ENCODE measurements around the gene KLRB1.
"Not testable (repeated sequence)": the region's sequence is repeated elsewhere in the genome, so short reads cannot be mapped to it uniquely, and the experiment has no call there.

KLRB1 gene

DNA sequence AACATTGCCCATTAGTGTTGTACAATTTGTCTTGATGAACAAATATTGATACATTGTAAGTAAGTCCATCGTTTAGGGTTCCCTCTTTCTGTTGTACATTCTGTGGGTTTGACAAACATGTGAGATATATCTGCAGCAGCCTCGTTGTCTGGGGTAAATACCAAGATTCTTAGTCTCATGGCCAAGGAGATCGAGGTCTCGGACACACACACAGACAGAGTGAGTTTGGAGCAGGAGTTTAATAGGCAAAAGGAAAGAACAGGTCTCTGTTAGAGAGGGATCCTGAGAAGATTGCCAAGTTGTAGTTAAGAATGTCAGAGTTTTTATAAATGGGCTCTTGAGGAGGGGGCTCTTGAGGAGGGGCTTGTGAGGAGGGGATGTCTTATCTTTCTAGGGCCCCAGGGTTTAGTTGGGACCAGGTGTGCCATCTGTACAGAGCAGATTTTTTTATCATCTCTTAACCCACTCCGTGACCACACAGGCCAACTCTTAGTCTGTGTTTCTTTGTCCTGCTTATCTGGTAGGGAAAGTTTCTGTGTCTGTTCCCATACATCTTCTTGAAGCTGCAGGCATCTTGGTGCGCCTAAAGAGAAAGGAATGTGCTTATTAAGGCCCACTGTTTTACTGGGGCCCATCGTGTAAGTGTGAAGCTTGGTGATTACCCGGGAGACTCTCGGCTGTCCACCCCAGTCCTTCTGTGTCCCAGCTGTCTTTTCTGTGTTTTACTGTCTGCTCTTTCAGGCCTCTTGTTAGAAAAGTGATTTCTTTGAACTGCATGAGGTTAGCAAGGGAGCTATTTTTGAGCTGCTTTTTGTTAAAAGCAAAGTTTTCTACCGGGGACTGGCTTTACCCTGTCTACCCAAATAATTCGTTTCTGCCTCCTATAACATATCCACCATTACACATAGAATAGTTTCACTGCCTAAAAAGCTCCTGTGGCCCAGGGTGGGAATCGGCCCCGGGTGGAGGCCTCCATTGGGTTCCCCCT lies 39.4 kb upstream of the KLRB1 start:
- TF ChIP-seq ZFP3 (CRISPR knock-in tag; IDR thresholded peaks at IDR 0.05) (no peak), ZFP30 (CRISPR knock-in tag; IDR thresholded peaks at IDR 0.05) (no peak), SNAI2 (CRISPR knock-in tag; IDR thresholded peaks at IDR 0.05) (no peak), ZC3H10 (CRISPR knock-in tag; IDR thresholded peaks at IDR 0.05) (no peak), ARNTL (CRISPR knock-in tag; IDR thresholded peaks at IDR 0.05; ENCODE audit: borderline replicate concordance, low read depth) (no peak), TOX (CRISPR knock-in tag; IDR thresholded peaks at IDR 0.05; ENCODE audit: borderline replicate concordance) (no peak), ISL1 (CRISPR knock-in tag; IDR thresholded peaks at IDR 0.05) (no peak), ZNF70 (CRISPR knock-in tag; IDR thresholded peaks at IDR 0.05) (no peak), RARB (CRISPR knock-in tag; IDR thresholded peaks at IDR 0.05) (no peak), ESRRG (CRISPR knock-in tag; IDR thresholded peaks at IDR 0.05) (no peak), TCF4 (CRISPR knock-in tag; IDR thresholded peaks at IDR 0.05; ENCODE audit: borderline replicate concordance) (no peak), PPARA (CRISPR knock-in tag; IDR thresholded peaks at IDR 0.05; ENCODE audit: borderline replicate concordance) (no peak), OSR1 (CRISPR knock-in tag; IDR thresholded peaks at IDR 0.05) (no peak), ZNF565 (CRISPR knock-in tag; conservative IDR thresholded peaks at IDR 0.05; ENCODE audit: low read depth) (no peak)
- TF ChIP-seq, protein P1, sequence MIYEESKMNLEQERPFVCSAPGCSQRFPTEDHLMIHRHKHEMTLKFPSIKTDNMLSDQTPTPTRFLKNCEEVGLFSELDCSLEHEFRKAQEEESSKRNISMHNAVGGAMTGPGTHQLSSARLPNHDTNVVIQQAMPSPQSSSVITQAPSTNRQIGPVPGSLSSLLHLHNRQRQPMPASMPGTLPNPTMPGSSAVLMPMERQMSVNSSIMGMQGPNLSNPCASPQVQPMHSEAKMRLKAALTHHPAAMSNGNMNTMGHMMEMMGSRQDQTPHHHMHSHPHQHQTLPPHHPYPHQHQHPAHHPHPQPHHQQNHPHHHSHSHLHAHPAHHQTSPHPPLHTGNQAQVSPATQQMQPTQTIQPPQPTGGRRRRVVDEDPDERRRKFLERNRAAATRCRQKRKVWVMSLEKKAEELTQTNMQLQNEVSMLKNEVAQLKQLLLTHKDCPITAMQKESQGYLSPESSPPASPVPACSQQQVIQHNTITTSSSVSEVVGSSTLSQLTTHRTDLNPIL (CRISPR knock-in tag; IDR thresholded peaks at IDR 0.05; ENCODE audit: low read depth): no peak
- TF ChIP-seq, protein P2, sequence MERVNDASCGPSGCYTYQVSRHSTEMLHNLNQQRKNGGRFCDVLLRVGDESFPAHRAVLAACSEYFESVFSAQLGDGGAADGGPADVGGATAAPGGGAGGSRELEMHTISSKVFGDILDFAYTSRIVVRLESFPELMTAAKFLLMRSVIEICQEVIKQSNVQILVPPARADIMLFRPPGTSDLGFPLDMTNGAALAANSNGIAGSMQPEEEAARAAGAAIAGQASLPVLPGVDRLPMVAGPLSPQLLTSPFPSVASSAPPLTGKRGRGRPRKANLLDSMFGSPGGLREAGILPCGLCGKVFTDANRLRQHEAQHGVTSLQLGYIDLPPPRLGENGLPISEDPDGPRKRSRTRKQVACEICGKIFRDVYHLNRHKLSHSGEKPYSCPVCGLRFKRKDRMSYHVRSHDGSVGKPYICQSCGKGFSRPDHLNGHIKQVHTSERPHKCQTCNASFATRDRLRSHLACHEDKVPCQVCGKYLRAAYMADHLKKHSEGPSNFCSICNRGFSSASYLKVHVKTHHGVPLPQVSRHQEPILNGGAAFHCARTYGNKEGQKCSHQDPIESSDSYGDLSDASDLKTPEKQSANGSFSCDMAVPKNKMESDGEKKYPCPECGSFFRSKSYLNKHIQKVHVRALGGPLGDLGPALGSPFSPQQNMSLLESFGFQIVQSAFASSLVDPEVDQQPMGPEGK (CRISPR knock-in tag; IDR thresholded peaks at IDR 0.05; ENCODE audit: borderline replicate concordance): no peak
- peak; percentile 31 for ATAC-seq

DNA sequence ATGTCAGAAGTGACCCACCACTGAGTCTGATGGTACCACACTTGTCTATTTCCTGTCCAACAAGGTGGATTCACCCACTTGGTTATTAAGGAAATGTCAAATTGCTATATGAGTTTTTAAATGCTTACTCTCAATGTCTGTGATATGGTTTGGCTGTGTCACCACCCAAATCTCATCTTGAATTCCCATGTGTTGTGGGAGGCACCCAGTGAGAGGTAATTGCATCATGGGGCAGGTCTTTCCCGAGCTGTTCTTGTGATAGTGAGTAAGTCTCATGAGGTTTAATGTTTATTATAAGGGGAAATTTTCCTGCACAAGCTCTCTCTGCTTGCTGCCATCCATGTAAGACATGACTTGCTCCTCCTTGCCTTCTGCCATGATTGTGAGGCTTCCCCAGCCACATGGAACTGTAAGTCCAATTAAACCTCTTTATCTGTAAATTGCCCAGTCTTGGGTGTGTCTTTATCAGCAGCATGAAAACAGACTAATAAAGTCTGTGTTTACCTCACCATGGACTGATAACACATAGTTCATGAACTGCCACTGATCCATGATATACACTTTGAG lies 37.4 kb upstream of the KLRB1 start:
- ATAC-seq: not testable (repeated sequence)

DNA sequence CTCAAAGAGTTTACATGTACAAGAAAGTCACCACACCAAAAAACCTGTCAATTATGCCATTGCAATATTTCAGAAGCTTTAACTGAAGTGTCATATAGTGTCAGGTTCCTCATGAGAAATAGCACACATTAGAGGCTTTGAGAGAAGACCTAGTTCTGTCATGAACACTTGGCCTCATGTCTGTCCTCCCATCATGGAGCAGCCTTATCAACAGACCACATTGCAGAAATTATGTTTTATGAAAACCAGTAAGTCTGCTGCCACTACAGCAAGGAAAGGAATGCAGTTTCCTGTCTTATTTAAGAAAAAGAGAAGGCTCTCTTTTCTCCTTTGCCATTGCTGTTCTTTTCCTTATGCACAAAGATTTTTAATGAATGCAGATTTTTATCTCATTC lies 35.5 kb upstream of the KLRB1 start:
- ATAC-seq: no peak
- TF ChIP-seq ZFP30 (CRISPR knock-in tag; IDR thresholded peaks at IDR 0.05) (no peak), RARB (CRISPR knock-in tag; IDR thresholded peaks at IDR 0.05) (no peak), ZFP3 (CRISPR knock-in tag; IDR thresholded peaks at IDR 0.05) (no peak), TCF4 (CRISPR knock-in tag; IDR thresholded peaks at IDR 0.05; ENCODE audit: borderline replicate concordance) (no peak), ARNTL (CRISPR knock-in tag; IDR thresholded peaks at IDR 0.05; ENCODE audit: borderline replicate concordance, low read depth) (no peak), ZC3H10 (CRISPR knock-in tag; IDR thresholded peaks at IDR 0.05) (no peak), SNAI2 (CRISPR knock-in tag; IDR thresholded peaks at IDR 0.05) (no peak), ISL1 (CRISPR knock-in tag; IDR thresholded peaks at IDR 0.05) (no peak), OSR1 (CRISPR knock-in tag; IDR thresholded peaks at IDR 0.05) (no peak), ZNF8 (CRISPR knock-in tag; IDR thresholded peaks at IDR 0.05) (no peak), ZNF565 (CRISPR knock-in tag; conservative IDR thresholded peaks at IDR 0.05; ENCODE audit: low read depth) (no peak), BACH2 (CRISPR knock-in tag; IDR thresholded peaks at IDR 0.05; ENCODE audit: borderline replicate concordance) (no peak), CSDC2 (CRISPR knock-in tag; IDR thresholded peaks at IDR 0.05) (no peak)
- TF ChIP-seq, protein P3, sequence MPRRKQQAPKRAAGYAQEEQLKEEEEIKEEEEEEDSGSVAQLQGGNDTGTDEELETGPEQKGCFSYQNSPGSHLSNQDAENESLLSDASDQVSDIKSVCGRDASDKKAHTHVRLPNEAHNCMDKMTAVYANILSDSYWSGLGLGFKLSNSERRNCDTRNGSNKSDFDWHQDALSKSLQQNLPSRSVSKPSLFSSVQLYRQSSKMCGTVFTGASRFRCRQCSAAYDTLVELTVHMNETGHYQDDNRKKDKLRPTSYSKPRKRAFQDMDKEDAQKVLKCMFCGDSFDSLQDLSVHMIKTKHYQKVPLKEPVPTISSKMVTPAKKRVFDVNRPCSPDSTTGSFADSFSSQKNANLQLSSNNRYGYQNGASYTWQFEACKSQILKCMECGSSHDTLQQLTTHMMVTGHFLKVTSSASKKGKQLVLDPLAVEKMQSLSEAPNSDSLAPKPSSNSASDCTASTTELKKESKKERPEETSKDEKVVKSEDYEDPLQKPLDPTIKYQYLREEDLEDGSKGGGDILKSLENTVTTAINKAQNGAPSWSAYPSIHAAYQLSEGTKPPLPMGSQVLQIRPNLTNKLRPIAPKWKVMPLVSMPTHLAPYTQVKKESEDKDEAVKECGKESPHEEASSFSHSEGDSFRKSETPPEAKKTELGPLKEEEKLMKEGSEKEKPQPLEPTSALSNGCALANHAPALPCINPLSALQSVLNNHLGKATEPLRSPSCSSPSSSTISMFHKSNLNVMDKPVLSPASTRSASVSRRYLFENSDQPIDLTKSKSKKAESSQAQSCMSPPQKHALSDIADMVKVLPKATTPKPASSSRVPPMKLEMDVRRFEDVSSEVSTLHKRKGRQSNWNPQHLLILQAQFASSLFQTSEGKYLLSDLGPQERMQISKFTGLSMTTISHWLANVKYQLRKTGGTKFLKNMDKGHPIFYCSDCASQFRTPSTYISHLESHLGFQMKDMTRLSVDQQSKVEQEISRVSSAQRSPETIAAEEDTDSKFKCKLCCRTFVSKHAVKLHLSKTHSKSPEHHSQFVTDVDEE (CRISPR knock-in tag; IDR thresholded peaks at IDR 0.05): no peak
- TF ChIP-seq, protein P4, sequence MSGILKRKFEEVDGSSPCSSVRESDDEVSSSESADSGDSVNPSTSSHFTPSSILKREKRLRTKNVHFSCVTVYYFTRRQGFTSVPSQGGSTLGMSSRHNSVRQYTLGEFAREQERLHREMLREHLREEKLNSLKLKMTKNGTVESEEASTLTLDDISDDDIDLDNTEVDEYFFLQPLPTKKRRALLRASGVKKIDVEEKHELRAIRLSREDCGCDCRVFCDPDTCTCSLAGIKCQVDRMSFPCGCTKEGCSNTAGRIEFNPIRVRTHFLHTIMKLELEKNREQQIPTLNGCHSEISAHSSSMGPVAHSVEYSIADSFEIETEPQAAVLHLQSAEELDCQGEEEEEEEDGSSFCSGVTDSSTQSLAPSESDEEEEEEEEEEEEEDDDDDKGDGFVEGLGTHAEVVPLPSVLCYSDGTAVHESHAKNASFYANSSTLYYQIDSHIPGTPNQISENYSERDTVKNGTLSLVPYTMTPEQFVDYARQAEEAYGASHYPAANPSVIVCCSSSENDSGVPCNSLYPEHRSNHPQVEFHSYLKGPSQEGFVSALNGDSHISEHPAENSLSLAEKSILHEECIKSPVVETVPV (CRISPR knock-in tag; IDR thresholded peaks at IDR 0.05): no peak
- TF ChIP-seq, protein P2 (CRISPR knock-in tag; IDR thresholded peaks at IDR 0.05; ENCODE audit: borderline replicate concordance): no peak
- TF ChIP-seq, protein P5, sequence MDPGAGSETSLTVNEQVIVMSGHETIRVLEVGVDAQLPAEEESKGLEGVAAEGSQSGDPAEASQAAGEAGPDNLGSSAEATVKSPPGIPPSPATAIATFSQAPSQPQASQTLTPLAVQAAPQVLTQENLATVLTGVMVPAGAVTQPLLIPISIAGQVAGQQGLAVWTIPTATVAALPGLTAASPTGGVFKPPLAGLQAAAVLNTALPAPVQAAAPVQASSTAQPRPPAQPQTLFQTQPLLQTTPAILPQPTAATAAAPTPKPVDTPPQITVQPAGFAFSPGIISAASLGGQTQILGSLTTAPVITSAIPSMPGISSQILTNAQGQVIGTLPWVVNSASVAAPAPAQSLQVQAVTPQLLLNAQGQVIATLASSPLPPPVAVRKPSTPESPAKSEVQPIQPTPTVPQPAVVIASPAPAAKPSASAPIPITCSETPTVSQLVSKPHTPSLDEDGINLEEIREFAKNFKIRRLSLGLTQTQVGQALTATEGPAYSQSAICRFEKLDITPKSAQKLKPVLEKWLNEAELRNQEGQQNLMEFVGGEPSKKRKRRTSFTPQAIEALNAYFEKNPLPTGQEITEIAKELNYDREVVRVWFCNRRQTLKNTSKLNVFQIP (CRISPR knock-in tag; IDR thresholded peaks at IDR 0.05; ENCODE audit: borderline replicate concordance, low read depth): no peak
- TF ChIP-seq, protein P1 (CRISPR knock-in tag; IDR thresholded peaks at IDR 0.05; ENCODE audit: low read depth): no peak
